Activated naive CD4-positive, alpha-beta T cell treated with anti-CD3 and anti-CD28 coated beads for 36 hours (primary cell): ENCODE measurements around the gene ZNF385A. TPM values are rescaled to one million over a fixed set of nuclear protein-coding genes. Genes with fewer than 3 reads are reported as not detected.

Experiments used
- CTCF ChIA-PET: fragments of 350-600 bp; sonication (Branson Sonifier 250); formaldehyde crosslinking; loops from one replicate; lab custom pipeline; 2021; ENCODE audit warnings: antibody characterized with exemption; lab: Charles Lee
- DNase-seq: peaks from one replicate; pipeline ENCODE4 v3.0.0-alpha.2; 2020
- H3K27ac Mint-ChIP-seq: one replicate; pipeline ENCODE4 v1.8.0; 2021; ENCODE audit warnings: mild to moderate bottlenecking, mixed read lengths
- H3K27me3 Mint-ChIP-seq: one replicate; pipeline ENCODE4 v1.8.0; 2021; ENCODE audit warnings: low read depth, mixed read lengths
- H3K36me3 Mint-ChIP-seq: one replicate; pipeline ENCODE4 v1.8.0; 2021; ENCODE audit warnings: low read depth, mixed read lengths
- H3K4me1 Mint-ChIP-seq: one replicate; pipeline ENCODE4 v1.8.0; 2021; ENCODE audit warnings: low read depth, mixed read lengths
- H3K4me3 Mint-ChIP-seq: one replicate; pipeline ENCODE4 v1.8.0; 2021; ENCODE audit warnings: mild to moderate bottlenecking, moderate library complexity, mixed read lengths
- H3K9me3 Mint-ChIP-seq: one replicate; pipeline ENCODE4 v1.8.0; 2021; ENCODE audit warnings: mixed read lengths
- intact Hi-C: fragments of 100-400 bp; cut with micrococcal nuclease; formaldehyde crosslinking; loops from one replicate; pipeline ENCODE4 v1.15.1; 2023
- total RNA-seq, 2 experiments: library from RNA; stranded (reverse); gene quantifications; one replicate each; pipeline ENCODE4 v1.2.3, GENCODE V29; 2021

ZNF385A gene
- total RNA-seq, 2 experiments from 2014 or later = 0.93 to 1.1 TPM

- Mint-ChIP-seq H3K27me3 (no peaks in the 10 kb centered on the region), H3K27ac (no peak overlapping the region), H3K36me3 (no peaks in the 10 kb centered on the region), H3K9me3 (no peaks in the 10 kb centered on the region), H3K4me1 (peaks cover 29% of the 10 kb centered on the region), H3K4me3 (no peak overlapping the region)
- no peak for DNase-seq
- intact Hi-C loops = no loop called here
- CTCF ChIA-PET = interaction anchor here (3.1 to 14.5 kb wide), 2 partner anchors 17 to 21 kb away, joined by 12 to 257 read pairs; no protein-coding TSS in a partner anchor
Measured at GRCh38 chr12:54421879-54422250, 37.3 kb upstream of the ZNF385A start.

GRCh38 chr12:54421175-54421878 is 36.8 kb upstream of the ZNF385A start:
- Mint-ChIP-seq H3K4me1 (peaks cover 35% of the 10 kb centered on the region), H3K27ac (no peak overlapping the region), H3K9me3 (no peaks in the 10 kb centered on the region), H3K4me3 (no peak overlapping the region), H3K27me3 (no peaks in the 10 kb centered on the region), H3K36me3 (no peaks in the 10 kb centered on the region)
- intact Hi-C loops = no loop called here
- DNase-seq = no peak
- CTCF ChIA-PET = interaction anchor here (3.1 to 14.5 kb wide), 2 partner anchors 18 to 20 kb away, joined by 12 to 257 read pairs; no protein-coding TSS in a partner anchor

- no peaks in the 10 kb centered on the region for H3K27me3 Mint-ChIP-seq
- intact Hi-C loops = no loop called here
- no peak overlapping the region for H3K27ac Mint-ChIP-seq
Measured at GRCh38 chr12:54420766-54421144, 36.2 kb upstream of the ZNF385A start.

GRCh38 chr12:54419088-54419887 is 34.8 kb upstream of the ZNF385A start, which contains the start of gene ITGA5:
ITGA5 (minus strand) TSS chr12:54419266; CDS start chr12:54419198, 68 bp downstream.
- Mint-ChIP-seq H3K27me3 (no peaks in the 10 kb centered on the region), H3K36me3 (no peaks in the 10 kb centered on the region), H3K27ac (peak within 1 kb of the TSS; percentile 89), H3K4me1 (peaks cover 52% of the 10 kb centered on the region), H3K9me3 (no peaks in the 10 kb centered on the region), H3K4me3 (peak within 1 kb of the TSS; percentile 95)
- intact Hi-C loops = loop anchor here (1.0 to 10.0 kb wide), 3 partner anchors 8 to 1034 kb away; partner anchors contain the start of gene SP1
- CTCF ChIA-PET = interaction anchor here (3.1 to 14.5 kb wide), 2 partner anchors 18 to 20 kb away, joined by 12 to 257 read pairs; no protein-coding TSS in a partner anchor
- DNase-seq = peak; percentile 59

More at GRCh38 chr12:54420766-54421144, 36.2 kb upstream of the ZNF385A start:
- no peak for DNase-seq
- Mint-ChIP-seq H3K4me1 (peaks cover 40% of the 10 kb centered on the region), H3K36me3 (no peaks in the 10 kb centered on the region), H3K9me3 (no peaks in the 10 kb centered on the region), H3K4me3 (no peak overlapping the region)
- CTCF ChIA-PET = interaction anchor here (3.1 to 14.5 kb wide), 2 partner anchors 18 to 20 kb away, joined by 12 to 257 read pairs; no protein-coding TSS in a partner anchor

GRCh38 chr12:54418441-54419087 is 34.0 kb upstream of the ZNF385A start:
- H3K9me3 Mint-ChIP-seq = no peaks in the 10 kb centered on the region
- H3K4me3 Mint-ChIP-seq = peak overlapping the region; percentile 95
- peak overlapping the region; percentile 89 for H3K27ac Mint-ChIP-seq
- DNase-seq = no peak
- H3K36me3 Mint-ChIP-seq = no peaks in the 10 kb centered on the region
- H3K4me1 Mint-ChIP-seq = peaks cover 60% of the 10 kb centered on the region
- intact Hi-C loops = loop anchor here (1.0 to 10.0 kb wide), 3 partner anchors 7 to 1034 kb away; partner anchors contain the start of gene SP1
- no peaks in the 10 kb centered on the region for H3K27me3 Mint-ChIP-seq
- CTCF ChIA-PET = interaction anchor here (0.6 to 14.5 kb wide), 5 partner anchors 9 to 724 kb away, joined by 3 to 257 read pairs (median 12); no protein-coding TSS in a partner anchor

- no peaks in the 10 kb centered on the region for H3K36me3 Mint-ChIP-seq
- peaks cover 64% of the 10 kb centered on the region for H3K4me1 Mint-ChIP-seq
- DNase-seq = no peak
- peak overlapping the region; percentile 95 for H3K4me3 Mint-ChIP-seq
- intact Hi-C loops = loop anchor here (2.0 to 10.0 kb wide), 2 partner anchors 19 to 1033 kb away; partner anchors contain the start of gene SP1
- H3K27ac Mint-ChIP-seq = peak overlapping the region; percentile 89
- no peaks in the 10 kb centered on the region for H3K27me3 Mint-ChIP-seq
- no peaks in the 10 kb centered on the region for H3K9me3 Mint-ChIP-seq
- CTCF ChIA-PET = interaction anchor here (0.6 to 14.5 kb wide), 4 partner anchors 9 to 725 kb away, joined by 3 to 257 read pairs (median 14); no protein-coding TSS in a partner anchor
Measured at GRCh38 chr12:54417712-54418440, 33.3 kb upstream of the ZNF385A start.

GRCh38 chr12:54416687-54417603 is 32.4 kb upstream of the ZNF385A start:
- H3K27me3 Mint-ChIP-seq = no peaks in the 10 kb centered on the region
- H3K4me1 Mint-ChIP-seq = peaks cover 73% of the 10 kb centered on the region
- intact Hi-C loops = loop anchor here (10.0 kb wide), 1 partner anchor 1032 kb away; the partner anchor contains the start of gene SP1
- peak overlapping the region; percentile 95 for H3K4me3 Mint-ChIP-seq
- no peak for DNase-seq
- H3K27ac Mint-ChIP-seq = peak overlapping the region; percentile 89
- no peaks in the 10 kb centered on the region for H3K36me3 Mint-ChIP-seq
- no peaks in the 10 kb centered on the region for H3K9me3 Mint-ChIP-seq
- CTCF ChIA-PET = interaction anchor here (0.7 to 14.5 kb wide), 7 partner anchors 16 to 203 kb away, joined by 3 to 257 read pairs (median 4); no protein-coding TSS in a partner anchor

GRCh38 chr12:54415221-54415929 is 30.8 kb upstream of the ZNF385A start:
- no peak for DNase-seq
- no peaks in the 10 kb centered on the region for H3K36me3 Mint-ChIP-seq
- H3K4me1 Mint-ChIP-seq = peaks cover 76% of the 10 kb centered on the region
- intact Hi-C loops = loop anchor here (1.0 to 10.0 kb wide), 2 partner anchors 24 to 1031 kb away; partner anchors contain the start of gene SP1
- H3K27me3 Mint-ChIP-seq = no peaks in the 10 kb centered on the region
- CTCF ChIA-PET = interaction anchor here (1.0 to 14.5 kb wide), 8 partner anchors 14 to 201 kb away, joined by 3 to 257 read pairs (median 4); no protein-coding TSS in a partner anchor
- H3K9me3 Mint-ChIP-seq = no peaks in the 10 kb centered on the region
- peak overlapping the region; percentile 89 for H3K27ac Mint-ChIP-seq
- H3K4me3 Mint-ChIP-seq = no peak overlapping the region

GRCh38 chr12:54413284-54414190 is 29.0 kb upstream of the ZNF385A start:
- no peaks in the 10 kb centered on the region for H3K9me3 Mint-ChIP-seq
- peak overlapping the region; percentile 49 for H3K4me3 Mint-ChIP-seq
- CTCF ChIA-PET = interaction anchor here (1.0 to 14.5 kb wide), 6 partner anchors 13 to 166 kb away, joined by 3 to 257 read pairs (median 8); no protein-coding TSS in a partner anchor
- DNase-seq = peak; percentile 76
- intact Hi-C loops = loop anchor here (2.0 to 10.0 kb wide), 5 partner anchors 83 to 1924 kb away; partner anchors contain the start of genes IL23A, NCKAP1L, SP1 and TESPA1
- H3K4me1 Mint-ChIP-seq = peaks cover 71% of the 10 kb centered on the region
- H3K27ac Mint-ChIP-seq = peak overlapping the region; percentile 96
- H3K36me3 Mint-ChIP-seq = peaks cover 1% of the 10 kb centered on the region
- no peaks in the 10 kb centered on the region for H3K27me3 Mint-ChIP-seq
